Brain microvascular endothelial cell (primary cell): ENCODE results near the gene RYR2.

Experiments used
- DNase-seq: peaks from one replicate; pipeline ENCODE4 v3.0.0-alpha.2; 2020
- H3K27ac ChIP-seq: fragments of 250-450 bp; sonication (Bioruptor Pico); 2 replicates; pipeline ENCODE4 v1.5.1; 2020; ENCODE audit warnings: mild to moderate bottlenecking, moderate library complexity
- H3K27me3 ChIP-seq: fragments of 250-450 bp; sonication (Bioruptor Pico); replicated peaks from 2 replicates; pipeline ENCODE4 v1.5.1; 2020; ENCODE audit warnings: mild to moderate bottlenecking
- H3K36me3 ChIP-seq: fragments of 250-450 bp; sonication (Bioruptor Pico); replicated peaks from 2 replicates; pipeline ENCODE4 v1.5.1; 2020; ENCODE audit warnings: mild to moderate bottlenecking
- H3K4me3 ChIP-seq: 2 replicates; pipeline ENCODE4 v1.5.1; 2011; ENCODE audit warnings: low read depth, mild to moderate bottlenecking, control low read depth, low read length, moderate library complexity
- CTCF ChIP-seq: IDR thresholded peaks from 2 replicates; pipeline ENCODE4 v1.5.1; 2011; ENCODE audit warnings: low read depth, mild to moderate bottlenecking, moderate library complexity, low read length, control low read depth, inconsistent platforms; ENCODE audit errors: missing control alignments
- in situ Hi-C: cut with HindIII; loops from 2 replicates; pipeline ENCODE4 v1.10.0; 2017; ENCODE audit warnings: low sequenced_read_pairs, low pct_ligation_motif_present

RYR2 gene

GRCh38 chr1:237756304-237756967 is 714.5 kb downstream of the RYR2 start:
- no peak for DNase-seq
- no peak for TF ChIP-seq CTCF
- in situ Hi-C loops: no loop called here
- H3K4me3 ChIP-seq: no peak overlapping the region
- H3K36me3 ChIP-seq: no peaks in the 10 kb centered on the region
- H3K27ac ChIP-seq: no peak overlapping the region
- no peaks in the 10 kb centered on the region for H3K27me3 ChIP-seq

- TF ChIP-seq CTCF: no peak
- in situ Hi-C loops: no loop called here
Observed at GRCh38 chr1:237759377-237759776, 717.4 kb downstream of the RYR2 start.

GRCh38 chr1:237760951-237761350 is 719.0 kb downstream of the RYR2 start:
- in situ Hi-C loops: no loop called here
- Histone ChIP-seq H3K4me3 (no peak overlapping the region), H3K27me3 (no peaks in the 10 kb centered on the region), H3K27ac (no peak overlapping the region), H3K36me3 (no peaks in the 10 kb centered on the region)
- DNase-seq: no peak
- TF ChIP-seq CTCF: no peak

More at GRCh38 chr1:237759377-237759776, 717.4 kb downstream of the RYR2 start:
- Histone ChIP-seq H3K4me3 (no peak overlapping the region), H3K27me3 (no peaks in the 10 kb centered on the region), H3K36me3 (no peaks in the 10 kb centered on the region), H3K27ac (no peak overlapping the region)
- no peak for DNase-seq

GRCh38 chr1:237763137-237763536 is 721.2 kb downstream of the RYR2 start:
- Histone ChIP-seq H3K27me3 (no peaks in the 10 kb centered on the region), H3K36me3 (no peaks in the 10 kb centered on the region), H3K27ac (no peak overlapping the region), H3K4me3 (no peak overlapping the region)
- TF ChIP-seq CTCF: no peak
- in situ Hi-C loops: no loop called here
- no peak for DNase-seq

- TF ChIP-seq CTCF: no peak
- Histone ChIP-seq H3K27me3 (no peaks in the 10 kb centered on the region), H3K27ac (no peak overlapping the region), H3K36me3 (no peaks in the 10 kb centered on the region), H3K4me3 (no peak overlapping the region)
- in situ Hi-C loops: no loop called here
- no peak for DNase-seq
Observed at GRCh38 chr1:237763751-237764150, 721.8 kb downstream of the RYR2 start.

GRCh38 chr1:237769916-237770315 is 727.9 kb downstream of the RYR2 start:
- Histone ChIP-seq H3K27ac (no peak overlapping the region), H3K27me3 (no peaks in the 10 kb centered on the region), H3K36me3 (no peaks in the 10 kb centered on the region), H3K4me3 (no peak overlapping the region)
- no peak for TF ChIP-seq CTCF
- in situ Hi-C loops: no loop called here
- DNase-seq: no peak
